OCI-LY3 (cell line): ENCODE results near the gene TMEM219.

Source experiments
- EZH2phosphoT487 ChIP-seq: fragments of 200-600 bp; shearing (Covaris generic); IDR thresholded peaks from 2 replicates; pipeline ENCODE4 v1.6.1; 2018; ENCODE audit warnings: antibody characterized with exemption, mixed run types, low read depth
- TF ChIP-seq, protein P1 (sequence below): fragments of 200-600, 300-600 bp; sonication (generic); IDR thresholded peaks from 2 replicates; pipeline ENCODE4 v1.5.1; 2014; ENCODE audit warnings: antibody characterized with exemption, low read length, low read depth

DNA sequence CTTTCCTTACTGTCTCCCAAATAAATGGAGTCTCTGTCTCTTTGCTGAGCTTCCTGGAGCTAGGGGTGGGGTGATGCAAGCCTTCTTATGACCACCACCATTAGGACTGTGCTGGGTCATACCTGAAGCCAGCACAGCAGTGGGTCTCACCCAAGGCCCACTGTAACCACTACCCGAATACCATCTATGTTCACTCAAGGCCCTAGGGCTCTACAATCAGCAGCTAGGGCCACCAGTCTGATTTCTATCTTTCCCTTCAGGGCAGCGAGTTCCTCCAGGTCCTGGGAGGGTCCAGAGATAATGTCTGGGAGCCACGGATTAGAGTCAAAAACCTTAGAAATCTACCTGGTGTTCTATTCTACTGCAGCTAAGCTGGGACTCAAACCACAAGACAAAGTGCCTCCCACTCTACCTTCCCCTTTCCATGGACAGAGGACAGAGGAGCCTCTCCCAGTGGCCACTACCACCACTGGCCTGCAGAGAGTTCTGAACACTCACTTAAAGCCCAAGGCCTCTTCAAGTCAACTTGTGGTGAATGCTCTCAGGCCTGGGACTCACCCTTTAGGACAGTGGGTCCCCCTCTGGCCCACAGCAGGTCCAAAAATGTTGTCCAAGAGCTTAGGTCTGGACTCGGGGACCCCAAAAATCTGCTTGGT, 10.9 kb upstream of the TMEM219 start:
- TF ChIP-seq EZH2phosphoT487: no peak
- TF ChIP-seq, protein P1, sequence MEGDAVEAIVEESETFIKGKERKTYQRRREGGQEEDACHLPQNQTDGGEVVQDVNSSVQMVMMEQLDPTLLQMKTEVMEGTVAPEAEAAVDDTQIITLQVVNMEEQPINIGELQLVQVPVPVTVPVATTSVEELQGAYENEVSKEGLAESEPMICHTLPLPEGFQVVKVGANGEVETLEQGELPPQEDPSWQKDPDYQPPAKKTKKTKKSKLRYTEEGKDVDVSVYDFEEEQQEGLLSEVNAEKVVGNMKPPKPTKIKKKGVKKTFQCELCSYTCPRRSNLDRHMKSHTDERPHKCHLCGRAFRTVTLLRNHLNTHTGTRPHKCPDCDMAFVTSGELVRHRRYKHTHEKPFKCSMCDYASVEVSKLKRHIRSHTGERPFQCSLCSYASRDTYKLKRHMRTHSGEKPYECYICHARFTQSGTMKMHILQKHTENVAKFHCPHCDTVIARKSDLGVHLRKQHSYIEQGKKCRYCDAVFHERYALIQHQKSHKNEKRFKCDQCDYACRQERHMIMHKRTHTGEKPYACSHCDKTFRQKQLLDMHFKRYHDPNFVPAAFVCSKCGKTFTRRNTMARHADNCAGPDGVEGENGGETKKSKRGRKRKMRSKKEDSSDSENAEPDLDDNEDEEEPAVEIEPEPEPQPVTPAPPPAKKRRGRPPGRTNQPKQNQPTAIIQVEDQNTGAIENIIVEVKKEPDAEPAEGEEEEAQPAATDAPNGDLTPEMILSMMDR: no peak
